ENCODE measurements around the gene SNX33. TPM values are rescaled to one million over a fixed set of nuclear protein-coding genes. Genes with fewer than 3 reads are reported as not detected.

The SNX33 gene
- total RNA-seq, 1 experiment from 2014 or later: 8.3 TPM

DNA sequence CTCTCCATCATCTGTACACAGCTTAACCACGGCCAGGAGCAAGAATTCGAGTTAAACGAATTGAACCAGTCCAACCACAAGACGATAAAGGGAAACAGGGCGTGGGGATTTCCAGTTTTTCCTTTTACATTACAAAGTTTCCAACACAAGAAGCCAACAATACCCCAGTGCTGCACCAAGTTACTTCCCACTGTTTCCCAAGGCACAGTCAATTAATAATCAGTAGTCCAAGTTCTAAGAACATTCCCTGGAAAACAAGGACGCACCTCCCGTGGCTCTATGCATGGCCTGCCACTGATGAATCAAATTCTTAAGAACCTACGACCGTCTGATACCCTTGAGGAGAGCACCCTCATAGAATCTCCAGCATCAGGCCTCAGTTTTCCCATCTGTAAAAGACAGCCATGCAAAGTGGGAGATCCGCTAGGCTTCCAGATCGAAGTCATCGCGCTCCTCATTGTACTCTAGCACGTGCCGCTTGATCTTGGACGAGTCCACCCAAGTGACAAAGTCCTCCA, 8.5 kb upstream of the SNX33 start:
- peak overlapping the region; percentile 97 for H3K27ac ChIP-seq (ENCODE audit: low read depth, low read length)
- no peak for ATAC-seq
- no peaks in the 10 kb centered on the region for H3K9me2 ChIP-seq (ENCODE audit: insufficient read depth)
- POLR2A ChIA-PET: interaction anchor here (0.7 to 5.1 kb wide), 9 partner anchors 13 to 271 kb away, joined by 3 to 35 read pairs (median 9); partner anchors contain the start of genes MAN2C1, SIN3A and SNUPN
- peaks cover 36% of the 10 kb centered on the region for H3K79me2 ChIP-seq (ENCODE audit: insufficient read depth, low read length)
- H3K4me3 ChIP-seq (replicated peaks in 1 of 2; ENCODE audit: low read depth in 1 of 2, low read length in 2 of 2): peak overlapping the region; percentile 95 to 97
- peak overlapping the region; percentile 98 for H3K4me2 ChIP-seq (ENCODE audit: low read length)
- H3K9me3 ChIP-seq (ENCODE audit: control insufficient read depth in 1 of 2, insufficient read depth in 1 of 2, low read depth in 1 of 2, low read length in 2 of 2): no peaks in the 10 kb centered on the region
- TSS peak; percentile 75 for BruUV-seq (replicated peaks)
- no peak for TF ChIP-seq POLR2A (IDR thresholded peaks at IDR 0.05; ENCODE audit: borderline replicate concordance, extremely low read depth, insufficient read depth, insufficient read length)
- no peak for TF ChIP-seq JUND (IDR thresholded peaks at IDR 0.05)
- no peak for TF ChIP-seq ZFX (IDR thresholded peaks at IDR 0.05)
- H4K20me1 ChIP-seq (ENCODE audit: insufficient read depth): peaks cover 15% of the 10 kb centered on the region; the same call in 1 of the 2 replicates
- H3K27me3 ChIP-seq (ENCODE audit: insufficient read depth, low read length): no peaks in the 10 kb centered on the region
- RAD21 ChIA-PET (ENCODE audit: low non-redundant PET in 1 of 2, low total read pairs in 2 of 2, uncharacterized antibody in 2 of 2, unreplicated experiment in 2 of 2): interaction anchor here (1.1 to 2.0 kb wide), 3 partner anchors 185 to 271 kb away, joined by 3 to 8 read pairs (median 4); partner anchors contain the start of gene MAN2C1 (in 1 of the 2)
- H2AFZ ChIP-seq (ENCODE audit: low read depth, low read length, poor library complexity, severe bottlenecking): no peak overlapping the region
- CTCF ChIA-PET: interaction anchor here (1.3 to 2.2 kb wide), 7 partner anchors 8 to 271 kb away, joined by 4 to 21 read pairs (median 8); partner anchors contain the start of genes MAN2C1, SIN3A and SNX33
- H3K9ac ChIP-seq (ENCODE audit: low read length): peak overlapping the region; percentile 98
- no peak for DNase-seq (ENCODE audit: low read depth, low spot score)
- 0 out of 4 replicates have a peak, but pooled peaks cover 0 to 5% of the 10 kb centered on the region in 2 experiments for H3K36me3 ChIP-seq (ENCODE audit: control insufficient read depth in 1 of 2, insufficient read depth in 2 of 2, low read length in 2 of 2)
- intact Hi-C loops (cut with micrococcal nuclease): no loop called here
- H3K4me1 ChIP-seq (ENCODE audit: control insufficient read depth in 1 of 2, insufficient read depth in 2 of 2, low read length in 2 of 2): peaks cover 12 to 53% of the 10 kb centered on the region in 2 experiments

DNA sequence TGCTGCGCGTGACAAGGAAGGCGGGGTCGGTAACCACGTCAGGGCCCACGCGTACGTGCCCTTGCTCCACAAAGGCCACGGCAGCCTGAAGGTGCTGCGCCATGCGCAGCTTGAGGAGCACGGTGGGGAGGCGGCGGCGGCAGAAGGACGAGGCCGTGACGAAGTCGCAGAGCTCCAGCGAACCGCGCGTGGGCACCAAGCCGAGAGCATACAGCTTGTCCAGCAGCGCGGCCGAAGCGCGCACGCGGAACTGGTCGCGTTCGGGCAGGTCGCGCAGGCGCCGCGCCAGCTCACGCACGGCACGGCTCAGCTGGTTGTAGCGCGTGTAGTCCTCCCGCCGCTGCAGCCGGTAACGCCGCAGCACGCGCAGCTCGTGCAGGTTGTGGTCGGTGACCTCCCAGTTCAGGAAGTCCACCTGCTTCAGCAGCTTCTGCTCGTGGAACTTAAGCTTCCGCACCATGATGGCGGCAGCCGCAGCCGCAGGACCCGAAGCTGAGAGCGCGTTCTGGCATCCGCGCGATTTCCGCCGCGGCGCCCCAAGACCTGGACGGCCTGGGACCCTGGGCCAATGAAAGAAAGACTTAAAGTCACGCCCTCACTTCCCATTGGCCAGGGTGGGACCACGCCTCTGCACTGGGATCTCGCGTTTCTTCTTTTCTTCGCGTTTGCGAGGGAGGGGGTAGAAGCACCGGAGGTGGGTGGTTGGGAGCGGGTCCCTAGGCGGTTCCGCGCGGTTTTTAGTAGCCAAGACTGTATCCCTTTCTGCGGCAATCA, 7.8 kb upstream of the SNX33 start, which contains the start of gene IMP3:
Gene IMP3 (minus strand): TSS at position 516 of the 774 bp plus-strand sequence. CDS start 56 bp downstream, at position 460.
- Histone ChIP-seq H4K20me1 (ENCODE audit: insufficient read depth) (peaks cover 15% of the 10 kb centered on the region; the same call in 1 of the 2 replicates), H3K27ac (ENCODE audit: low read depth, low read length) (peak within 1 kb of the TSS; percentile 97), H2AFZ (ENCODE audit: low read depth, low read length, poor library complexity, severe bottlenecking) (no peak within 1 kb of the TSS), H3K9me3 (ENCODE audit: control insufficient read depth in 1 of 2, insufficient read depth in 1 of 2, low read depth in 1 of 2, low read length in 2 of 2) (no peaks in the 10 kb centered on the region), H3K36me3 (ENCODE audit: control insufficient read depth in 1 of 2, insufficient read depth in 2 of 2, low read length in 2 of 2) (0 out of 4 replicates have a peak, but pooled peaks cover 0 to 5% of the 10 kb centered on the region in 2 experiments), H3K9me2 (ENCODE audit: insufficient read depth) (no peaks in the 10 kb centered on the region), H3K4me3 (replicated peaks in 1 of 2; ENCODE audit: low read depth in 1 of 2, low read length in 2 of 2) (peak within 1 kb of the TSS; percentile 95 to 97), H3K79me2 (ENCODE audit: insufficient read depth, low read length) (peaks cover 36% of the 10 kb centered on the region), H3K4me1 (ENCODE audit: control insufficient read depth in 1 of 2, insufficient read depth in 2 of 2, low read length in 2 of 2) (peaks cover 12 to 53% of the 10 kb centered on the region in 2 experiments), H3K9ac (ENCODE audit: low read length) (peak within 1 kb of the TSS; percentile 98), H3K27me3 (ENCODE audit: insufficient read depth, low read length) (no peaks in the 10 kb centered on the region), H3K4me2 (ENCODE audit: low read length) (peak within 1 kb of the TSS; percentile 98)
- no TSS peak for BruUV-seq (replicated peaks)
- intact Hi-C loops (cut with micrococcal nuclease): loop anchor here (1.0 to 2.0 kb wide), 5 partner anchors 15 to 272 kb away; partner anchors contain the start of genes MAN2C1, SIN3A and SNUPN
- DNase-seq (ENCODE audit: low read depth, low spot score) (peak; percentile 95), ATAC-seq (peak; percentile 90)
- RAD21 ChIA-PET (ENCODE audit: low non-redundant PET in 1 of 2, low total read pairs in 2 of 2, uncharacterized antibody in 2 of 2, unreplicated experiment in 2 of 2): interaction anchor here (1.1 to 2.0 kb wide), 5 partner anchors 184 to 272 kb away, joined by 3 to 8 read pairs (median 3); partner anchors contain the start of gene MAN2C1 (in 1 of the 2)
- CTCF ChIA-PET: interaction anchor here (1.3 to 2.2 kb wide), 7 partner anchors 12 to 272 kb away, joined by 3 to 21 read pairs (median 7); partner anchors contain the start of genes MAN2C1, SIN3A and SNUPN
- POLR2A ChIA-PET: interaction anchor here (0.6 to 5.1 kb wide), 12 partner anchors 8 to 702 kb away, joined by 3 to 35 read pairs (median 4); partner anchors contain the start of genes COX5A, MAN2C1, SIN3A and SNUPN
- no peak for TF ChIP-seq SIN3A (IDR thresholded peaks at IDR 0.05; ENCODE audit: low read depth)
- TF ChIP-seq ZFX (IDR thresholded peaks at IDR 0.05): peak; percentile 56; the same call in 1 of the 2 replicates
- TF ChIP-seq POLR2A (IDR thresholded peaks at IDR 0.05; ENCODE audit: borderline replicate concordance, extremely low read depth, insufficient read depth, insufficient read length): peak; percentile 97
- TF ChIP-seq, protein P1, sequence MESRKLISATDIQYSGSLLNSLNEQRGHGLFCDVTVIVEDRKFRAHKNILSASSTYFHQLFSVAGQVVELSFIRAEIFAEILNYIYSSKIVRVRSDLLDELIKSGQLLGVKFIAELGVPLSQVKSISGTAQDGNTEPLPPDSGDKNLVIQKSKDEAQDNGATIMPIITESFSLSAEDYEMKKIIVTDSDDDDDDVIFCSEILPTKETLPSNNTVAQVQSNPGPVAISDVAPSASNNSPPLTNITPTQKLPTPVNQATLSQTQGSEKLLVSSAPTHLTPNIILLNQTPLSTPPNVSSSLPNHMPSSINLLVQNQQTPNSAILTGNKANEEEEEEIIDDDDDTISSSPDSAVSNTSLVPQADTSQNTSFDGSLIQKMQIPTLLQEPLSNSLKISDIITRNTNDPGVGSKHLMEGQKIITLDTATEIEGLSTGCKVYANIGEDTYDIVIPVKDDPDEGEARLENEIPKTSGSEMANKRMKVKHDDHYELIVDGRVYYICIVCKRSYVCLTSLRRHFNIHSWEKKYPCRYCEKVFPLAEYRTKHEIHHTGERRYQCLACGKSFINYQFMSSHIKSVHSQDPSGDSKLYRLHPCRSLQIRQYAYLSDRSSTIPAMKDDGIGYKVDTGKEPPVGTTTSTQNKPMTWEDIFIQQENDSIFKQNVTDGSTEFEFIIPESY (IDR thresholded peaks at IDR 0.05; ENCODE audit: extremely low read depth, insufficient replicate concordance, low read length): peak; percentile 94
- no peak for TF ChIP-seq RAD21 (IDR thresholded peaks at IDR 0.05; ENCODE audit: low read depth)
- TF ChIP-seq ELF1 (IDR thresholded peaks at IDR 0.05; ENCODE audit: borderline replicate concordance, low read depth): no peak
- peak; percentile 98 for TF ChIP-seq POLR2AphosphoS5 (IDR thresholded peaks at IDR 0.05; ENCODE audit: low read depth, low read length)
- TF ChIP-seq CBX3 (IDR thresholded peaks at IDR 0.05; ENCODE audit: low read depth): no peak
- TF ChIP-seq YY1 (IDR thresholded peaks at IDR 0.05; ENCODE audit: extremely low read depth, insufficient replicate concordance, low read depth, low read length): peak; percentile 84
- TF ChIP-seq TCF7L2 (IDR thresholded peaks at IDR 0.05; ENCODE audit: borderline replicate concordance, extremely low read depth, insufficient read depth, insufficient read length): peak; percentile 33
- TF ChIP-seq EGR1 (IDR thresholded peaks at IDR 0.05; ENCODE audit: low read depth): no peak
